ENCODE results near the gene TPPP2. TPM values are rescaled to one million over a fixed set of nuclear protein-coding genes. Genes with fewer than 3 reads are reported as not detected.

TPPP2 gene
- total RNA-seq, 1 donor from 2014 or later: not detected

DNA sequence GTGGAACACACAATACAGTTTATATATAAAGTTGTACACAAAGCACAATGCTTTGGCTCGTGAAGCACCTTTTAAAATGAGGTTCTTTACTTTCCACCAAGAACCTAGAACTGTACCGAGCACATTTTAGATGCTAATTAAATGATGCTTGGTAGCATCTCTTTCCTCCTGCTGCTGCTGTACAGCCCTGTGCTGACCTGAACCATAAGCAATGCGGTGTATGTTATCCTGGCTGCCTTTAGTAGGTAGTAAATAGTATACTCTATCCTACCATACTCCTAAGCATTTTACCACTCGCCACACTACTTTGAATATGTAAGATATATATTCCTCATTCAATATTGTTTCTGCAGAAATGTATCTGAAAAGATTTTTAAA, 24.7 kb downstream of the TPPP2 start:
- TF ChIP-seq, protein P1, sequence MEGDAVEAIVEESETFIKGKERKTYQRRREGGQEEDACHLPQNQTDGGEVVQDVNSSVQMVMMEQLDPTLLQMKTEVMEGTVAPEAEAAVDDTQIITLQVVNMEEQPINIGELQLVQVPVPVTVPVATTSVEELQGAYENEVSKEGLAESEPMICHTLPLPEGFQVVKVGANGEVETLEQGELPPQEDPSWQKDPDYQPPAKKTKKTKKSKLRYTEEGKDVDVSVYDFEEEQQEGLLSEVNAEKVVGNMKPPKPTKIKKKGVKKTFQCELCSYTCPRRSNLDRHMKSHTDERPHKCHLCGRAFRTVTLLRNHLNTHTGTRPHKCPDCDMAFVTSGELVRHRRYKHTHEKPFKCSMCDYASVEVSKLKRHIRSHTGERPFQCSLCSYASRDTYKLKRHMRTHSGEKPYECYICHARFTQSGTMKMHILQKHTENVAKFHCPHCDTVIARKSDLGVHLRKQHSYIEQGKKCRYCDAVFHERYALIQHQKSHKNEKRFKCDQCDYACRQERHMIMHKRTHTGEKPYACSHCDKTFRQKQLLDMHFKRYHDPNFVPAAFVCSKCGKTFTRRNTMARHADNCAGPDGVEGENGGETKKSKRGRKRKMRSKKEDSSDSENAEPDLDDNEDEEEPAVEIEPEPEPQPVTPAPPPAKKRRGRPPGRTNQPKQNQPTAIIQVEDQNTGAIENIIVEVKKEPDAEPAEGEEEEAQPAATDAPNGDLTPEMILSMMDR (IDR thresholded peaks at IDR 0.05; ENCODE audit: unreplicated experiment): no peak
- Mint-ChIP-seq H3K4me1 (peaks cover 12% of the 10 kb centered on the region), H3K9me3 (no peaks in the 10 kb centered on the region), H3K36me3 (no peaks in the 10 kb centered on the region), H3K27me3 (ENCODE audit: low read depth) (no peaks in the 10 kb centered on the region), H3K27ac (no peak overlapping the region), H3K4me3 (no peak overlapping the region)
- DNase-seq (ENCODE audit: low spot score in 2 of 2, unreplicated experiment in 2 of 2): no peak

DNA sequence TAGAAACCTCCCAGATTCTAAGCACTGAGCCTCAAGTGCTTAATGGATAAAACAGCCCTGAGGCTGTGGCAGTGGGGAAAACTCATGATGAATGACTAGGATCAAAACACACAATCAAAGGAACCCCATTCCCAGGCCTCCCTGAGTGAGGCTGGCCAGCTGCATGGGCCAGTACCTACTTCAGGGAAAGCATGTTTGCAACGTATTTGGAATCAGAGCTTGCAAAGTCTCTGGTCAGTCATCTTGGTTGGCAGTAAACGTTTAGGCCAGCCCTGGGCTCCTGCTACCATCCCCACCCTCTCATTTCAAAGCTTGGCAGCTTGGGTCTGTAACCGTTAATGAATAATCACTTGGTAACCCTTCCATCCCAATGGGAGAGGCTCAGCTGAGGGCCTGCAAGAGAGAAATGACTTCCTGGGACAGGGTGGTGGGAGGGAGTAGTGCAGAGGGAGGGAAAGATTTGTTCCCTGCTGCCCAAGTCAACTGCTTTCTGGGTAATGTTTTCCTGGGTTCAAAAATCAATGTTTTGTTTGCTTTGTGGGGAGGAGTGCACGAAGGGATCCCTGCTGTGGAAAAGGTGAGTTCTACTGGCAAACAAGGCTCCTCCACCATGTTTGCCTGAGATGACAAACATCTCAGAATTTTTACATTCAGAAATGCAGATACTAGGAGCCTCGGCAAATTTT, 25.6 kb downstream of the TPPP2 start:
- Mint-ChIP-seq H3K4me3 (no peak overlapping the region), H3K4me1 (peaks cover 12% of the 10 kb centered on the region), H3K27ac (no peak overlapping the region), H3K27me3 (ENCODE audit: low read depth) (no peaks in the 10 kb centered on the region), H3K9me3 (no peaks in the 10 kb centered on the region), H3K36me3 (no peaks in the 10 kb centered on the region)
- no peak for DNase-seq (ENCODE audit: low spot score in 2 of 2, unreplicated experiment in 2 of 2)
- TF ChIP-seq, protein P1 (IDR thresholded peaks at IDR 0.05; ENCODE audit: unreplicated experiment): no peak

DNA sequence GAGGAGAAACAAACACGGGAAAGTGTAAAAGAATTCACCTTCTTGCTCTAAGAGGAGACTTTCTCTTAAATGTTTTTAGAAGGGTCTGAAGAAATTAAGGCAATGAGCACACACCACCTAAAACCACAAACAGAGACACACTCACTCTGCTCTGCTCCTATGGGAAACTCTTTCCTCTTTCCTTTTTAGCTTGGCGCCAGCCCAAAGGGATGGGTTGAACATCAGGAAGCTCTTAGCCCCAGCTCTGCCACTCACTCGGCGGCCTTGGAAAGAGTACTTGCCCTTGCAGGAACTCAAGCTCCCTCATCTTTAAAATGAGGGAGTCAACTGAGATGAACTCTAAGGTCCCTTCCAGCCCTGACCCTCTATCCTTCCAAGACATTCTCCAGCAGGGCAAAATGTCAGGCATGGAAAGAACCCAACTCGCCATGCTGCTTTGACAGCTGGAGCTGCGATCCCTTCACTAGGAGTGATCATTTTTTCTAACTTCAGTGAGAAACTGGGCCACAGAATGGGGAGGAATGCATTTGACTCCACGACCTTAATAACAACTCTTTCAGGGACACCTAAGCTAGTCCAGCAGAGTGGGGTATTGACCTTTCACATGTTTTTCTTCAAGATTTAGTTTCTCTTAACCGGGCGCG, 26.6 kb downstream of the TPPP2 start:
- no peaks in the 10 kb centered on the region for H3K9me3 Mint-ChIP-seq
- DNase-seq (ENCODE audit: low spot score in 2 of 2, unreplicated experiment in 2 of 2): no peak
- H3K4me1 Mint-ChIP-seq: peaks cover 12% of the 10 kb centered on the region
- no peak overlapping the region for H3K27ac Mint-ChIP-seq
- H3K36me3 Mint-ChIP-seq: no peaks in the 10 kb centered on the region
- TF ChIP-seq, protein P1 (IDR thresholded peaks at IDR 0.05; ENCODE audit: unreplicated experiment): no peak
- no peaks in the 10 kb centered on the region for H3K27me3 Mint-ChIP-seq (ENCODE audit: low read depth)
- H3K4me3 Mint-ChIP-seq: no peak overlapping the region

DNA sequence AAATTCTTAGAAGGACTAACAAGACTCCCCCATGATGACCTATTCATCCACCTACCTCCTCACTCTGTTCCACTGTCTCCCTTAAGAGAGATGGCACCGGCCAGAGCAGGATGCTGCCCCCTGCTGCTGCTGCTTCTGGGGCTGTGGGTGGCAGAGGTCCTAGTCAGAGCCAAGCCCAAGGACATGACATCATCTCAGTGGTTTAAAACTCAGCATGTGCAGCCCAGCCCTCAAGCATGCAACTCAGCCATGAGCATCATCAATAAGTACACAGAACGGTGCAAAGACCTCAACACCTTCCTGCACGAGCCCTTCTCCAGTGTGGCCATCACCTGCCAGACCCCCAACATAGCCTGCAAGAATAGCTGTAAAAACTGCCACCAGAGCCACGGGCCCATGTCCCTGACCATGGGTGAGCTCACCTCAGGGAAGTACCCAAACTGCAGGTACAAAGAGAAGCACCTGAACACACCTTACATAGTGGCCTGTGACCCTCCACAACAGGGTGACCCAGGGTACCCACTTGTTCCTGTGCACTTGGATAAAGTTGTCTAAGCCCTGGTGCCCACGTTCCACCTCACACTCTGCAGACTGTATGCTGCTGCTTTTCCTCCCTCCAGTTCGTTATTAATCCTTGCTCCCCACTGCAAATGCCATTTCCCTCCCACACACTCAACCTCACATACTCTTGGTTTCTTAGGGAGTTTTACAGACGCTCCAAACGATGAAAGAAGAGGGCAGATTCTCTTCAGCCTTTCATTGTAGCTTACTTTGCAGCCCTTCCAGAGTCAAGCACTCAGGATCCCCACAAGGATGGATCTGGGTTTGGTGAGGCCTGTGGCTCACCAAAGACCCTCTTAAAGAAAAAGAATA, 28.0 kb downstream of the TPPP2 start, which contains the start of gene RNASE8:
Gene RNASE8, plus strand, starts transcription at position 20 of the 873 bp plus-strand sequence. Its CDS starts 71 bp downstream, at position 91.
- Mint-ChIP-seq H3K4me3 (no peak within 1 kb of the TSS), H3K27ac (no peak within 1 kb of the TSS), H3K27me3 (ENCODE audit: low read depth) (no peaks in the 10 kb centered on the region), H3K4me1 (peaks cover 13% of the 10 kb centered on the region), H3K36me3 (no peaks in the 10 kb centered on the region), H3K9me3 (no peaks in the 10 kb centered on the region)
- TF ChIP-seq, protein P1 (IDR thresholded peaks at IDR 0.05; ENCODE audit: unreplicated experiment): no peak
- no peak for DNase-seq (ENCODE audit: low spot score in 2 of 2, unreplicated experiment in 2 of 2)

DNA sequence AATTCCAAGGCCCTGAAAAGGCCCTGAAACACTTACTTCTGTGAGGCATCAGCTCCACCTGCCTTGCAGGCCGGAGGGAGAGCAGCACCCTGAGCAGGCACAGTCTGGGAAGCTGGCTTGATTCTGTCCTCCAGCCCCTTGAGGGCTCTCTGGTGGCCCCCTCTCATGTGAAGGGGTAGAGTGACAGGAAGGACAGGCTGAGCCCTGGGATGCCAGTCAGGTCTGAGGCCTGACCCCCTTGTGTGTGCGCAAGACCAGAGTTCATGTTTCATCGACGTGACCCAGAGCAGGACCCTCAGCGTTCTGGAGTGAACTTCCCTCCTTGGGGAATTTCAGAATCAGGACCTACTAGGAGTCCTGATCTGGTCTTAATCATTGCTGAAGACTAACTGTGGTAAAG, 28.9 kb downstream of the TPPP2 start:
- Mint-ChIP-seq H3K36me3 (no peaks in the 10 kb centered on the region), H3K27me3 (ENCODE audit: low read depth) (no peaks in the 10 kb centered on the region), H3K4me3 (no peak overlapping the region), H3K27ac (no peak overlapping the region), H3K9me3 (no peaks in the 10 kb centered on the region), H3K4me1 (peaks cover 21% of the 10 kb centered on the region)
- TF ChIP-seq, protein P1 (IDR thresholded peaks at IDR 0.05; ENCODE audit: unreplicated experiment): no peak
- DNase-seq (ENCODE audit: low spot score in 2 of 2, unreplicated experiment in 2 of 2): no peak

Data from mesothelial cell of epicardium (in vitro differentiated cells).